ENCODE results near the gene XIAP. TPM values are rescaled to one million over a fixed set of nuclear protein-coding genes. Genes with fewer than 3 reads are reported as not detected.
"Not testable (repeated sequence)": the region's sequence is repeated elsewhere in the genome, so short reads cannot be mapped to it uniquely, and the experiment has no call there.

XIAP gene
- total RNA-seq = 34.7 and 36.3 TPM in 2 replicates

DNA sequence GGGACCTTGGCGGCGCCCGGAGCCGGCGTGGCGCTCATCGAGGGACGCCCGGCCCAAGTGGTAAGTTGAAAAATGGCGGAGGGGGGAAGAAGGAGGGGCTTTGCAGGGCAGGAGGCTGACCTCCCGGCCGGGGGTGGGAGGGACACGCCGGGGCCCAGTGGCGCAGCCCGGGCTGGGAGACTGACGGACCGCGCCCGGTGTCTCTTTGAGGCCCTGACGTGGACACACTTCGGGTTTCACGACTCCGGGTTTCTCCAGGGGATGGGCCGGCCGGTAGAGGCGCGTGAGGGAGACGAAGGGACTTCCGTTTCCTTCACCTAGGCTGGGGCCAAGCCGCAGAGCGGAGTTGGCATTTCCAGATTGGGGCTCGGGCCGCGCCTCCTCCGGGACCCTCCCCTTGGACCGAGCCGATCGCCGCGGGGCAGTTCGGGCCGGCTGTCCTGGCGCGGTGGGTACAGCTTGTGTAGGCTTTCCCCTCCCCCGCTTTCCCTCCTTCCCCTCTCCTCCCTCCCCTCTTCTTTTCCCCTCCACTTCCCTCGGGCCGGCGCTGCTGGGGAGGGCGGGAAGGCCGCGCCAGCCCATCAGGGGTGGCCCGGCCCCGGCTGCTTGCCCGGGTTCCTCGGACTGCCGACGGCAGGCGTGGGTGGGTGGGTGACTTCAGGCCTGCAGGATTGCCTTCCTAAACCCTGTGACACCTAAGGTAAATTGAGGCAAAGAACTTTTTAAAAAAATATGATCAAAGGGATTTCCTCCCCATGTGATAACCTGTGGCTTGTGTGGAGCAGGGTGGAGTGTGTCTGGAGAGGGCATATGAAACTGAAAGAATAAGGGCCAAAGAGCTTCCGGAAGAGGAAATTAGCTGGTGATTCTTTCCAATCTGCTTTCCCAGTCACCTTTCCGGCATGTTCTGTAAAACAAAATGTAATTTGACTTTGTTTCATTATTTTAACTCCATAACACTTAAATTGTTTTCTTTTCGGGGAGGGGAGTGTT, at the start of gene XIAP:
Gene XIAP (plus strand): TSS at position 208 of the 993 bp plus-strand sequence. CDS start 25,610 bp downstream, outside the sequence.
- Mint-ChIP-seq H3K4me3 (peak within 1 kb of the TSS; percentile 84), H3K36me3 (ENCODE audit: low read depth) (peaks cover 5% of the 10 kb centered on the region), H3K27ac (peak within 1 kb of the TSS; percentile 92), H3K4me1 (peaks cover 5% of the 10 kb centered on the region), H3K9me3 (no peaks in the 10 kb centered on the region), H3K27me3 (no peaks in the 10 kb centered on the region)
- intact Hi-C loops (cut with micrococcal nuclease) = loop anchor here (1.0 kb wide), 4 partner anchors 9 to 98 kb away; no protein-coding TSS in a partner anchor
- DNase-seq = peak; percentile 90

DNA sequence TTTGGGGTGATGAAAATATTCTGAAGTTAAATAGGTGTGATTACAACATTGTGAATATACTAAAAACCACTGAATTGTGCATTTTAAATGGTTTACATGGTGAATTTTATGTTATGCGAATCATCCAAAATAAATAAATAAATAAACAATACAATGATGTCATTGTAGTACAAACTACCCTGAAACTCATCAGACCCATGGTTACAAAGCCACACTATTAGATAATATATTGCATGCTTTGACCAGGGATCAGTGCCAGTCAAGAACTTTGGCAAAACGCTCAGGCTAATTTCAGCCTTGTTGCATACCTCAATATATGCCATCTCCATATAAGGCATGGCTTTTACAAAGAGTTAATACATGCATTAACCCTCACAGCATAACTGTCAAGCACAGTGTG, 45.5 kb upstream of the XIAP start:
- DNase-seq = no peak
- intact Hi-C loops (cut with micrococcal nuclease) = no loop called here
- H3K4me1 Mint-ChIP-seq = no peaks in the 10 kb centered on the region
- no peaks in the 10 kb centered on the region for H3K9me3 Mint-ChIP-seq
- H3K27ac Mint-ChIP-seq = no peak overlapping the region
- H3K27me3 Mint-ChIP-seq = no peaks in the 10 kb centered on the region
- no peaks in the 10 kb centered on the region for H3K36me3 Mint-ChIP-seq (ENCODE audit: low read depth)
- no peak overlapping the region for H3K4me3 Mint-ChIP-seq

DNA sequence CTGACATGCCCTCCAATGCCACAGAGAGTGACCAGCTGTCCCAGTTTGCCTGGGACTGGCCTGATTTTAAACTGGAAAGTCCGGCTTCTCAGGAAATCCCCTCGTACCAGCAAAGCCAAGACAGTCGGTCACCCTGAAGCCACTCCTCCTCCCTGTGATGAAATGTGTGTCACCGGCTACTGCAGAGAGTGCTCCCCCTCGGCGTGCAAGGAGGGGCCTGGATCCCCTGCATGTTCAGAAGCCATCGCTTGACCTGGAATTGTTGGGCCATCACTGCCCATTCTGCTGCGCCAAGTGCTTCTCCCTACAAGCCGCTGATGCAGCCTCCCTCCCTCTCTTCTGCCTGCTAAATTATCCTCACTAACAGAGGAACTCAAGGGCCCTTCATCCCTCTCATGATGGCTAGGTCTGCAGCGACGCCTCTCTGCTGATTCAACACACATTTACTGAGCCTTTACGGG, 44.9 kb upstream of the XIAP start:
- DNase-seq; H3K4me3 Mint-ChIP-seq; intact Hi-C loops (cut with micrococcal nuclease); H3K36me3 Mint-ChIP-seq (ENCODE audit: low read depth); H3K4me1 Mint-ChIP-seq; H3K9me3 Mint-ChIP-seq; H3K27me3 Mint-ChIP-seq; H3K27ac Mint-ChIP-seq: not testable (repeated sequence)

DNA sequence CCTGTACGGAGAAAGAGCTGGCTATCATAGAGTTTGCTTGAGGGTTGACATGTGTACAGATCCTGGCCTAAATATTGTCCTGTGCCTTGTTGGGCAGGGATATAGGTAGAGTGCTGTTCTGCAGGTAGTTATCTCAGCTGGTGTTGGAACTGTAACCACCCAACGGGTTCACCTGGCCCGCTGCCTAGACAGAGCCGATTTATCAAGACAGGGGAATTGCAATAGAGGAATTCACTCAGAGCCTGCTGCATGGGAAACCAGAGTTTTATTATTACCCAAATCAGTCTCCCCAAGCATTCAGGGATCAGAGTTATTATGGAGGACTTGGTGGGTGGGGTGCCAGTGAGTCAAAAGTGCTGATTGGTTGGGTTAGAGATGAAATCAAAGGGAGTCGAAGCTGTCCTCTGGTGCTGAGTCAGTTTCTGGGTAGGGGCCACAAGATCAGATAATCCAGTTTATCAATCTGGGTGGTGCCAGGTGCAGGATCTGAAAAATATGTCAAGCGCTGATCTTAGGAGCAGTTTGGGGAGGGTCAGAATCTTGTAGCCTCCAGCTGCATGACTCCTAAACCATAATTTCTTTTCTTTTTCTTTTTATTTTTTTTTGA, 42.5 kb upstream of the XIAP start:
- Mint-ChIP-seq H3K27ac (no peak overlapping the region), H3K9me3 (no peaks in the 10 kb centered on the region), H3K36me3 (ENCODE audit: low read depth) (no peaks in the 10 kb centered on the region), H3K4me3 (no peak overlapping the region), H3K27me3 (no peaks in the 10 kb centered on the region), H3K4me1 (no peaks in the 10 kb centered on the region)
- DNase-seq = no peak
- intact Hi-C loops (cut with micrococcal nuclease) = no loop called here

DNA sequence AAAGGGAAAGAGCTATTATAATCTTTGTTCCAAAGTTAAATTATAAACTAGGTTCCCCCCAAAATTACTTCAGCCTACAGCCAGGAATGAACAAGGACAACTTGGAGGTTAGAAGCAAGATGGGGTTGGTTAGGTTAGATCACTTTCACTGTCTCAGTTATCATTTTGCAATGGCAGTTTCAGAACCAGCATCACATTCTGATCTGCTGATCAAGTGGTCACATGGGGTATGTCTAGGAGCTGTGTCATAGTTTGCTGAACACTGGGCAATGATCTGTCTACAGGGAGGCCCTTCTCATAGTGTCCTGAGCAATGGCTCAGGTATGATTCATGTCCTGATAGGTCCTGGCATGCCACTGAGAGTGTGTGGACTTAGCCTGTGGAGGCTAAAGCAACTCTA, 41.6 kb upstream of the XIAP start:
- no peaks in the 10 kb centered on the region for H3K27me3 Mint-ChIP-seq
- intact Hi-C loops (cut with micrococcal nuclease) = no loop called here

DNA sequence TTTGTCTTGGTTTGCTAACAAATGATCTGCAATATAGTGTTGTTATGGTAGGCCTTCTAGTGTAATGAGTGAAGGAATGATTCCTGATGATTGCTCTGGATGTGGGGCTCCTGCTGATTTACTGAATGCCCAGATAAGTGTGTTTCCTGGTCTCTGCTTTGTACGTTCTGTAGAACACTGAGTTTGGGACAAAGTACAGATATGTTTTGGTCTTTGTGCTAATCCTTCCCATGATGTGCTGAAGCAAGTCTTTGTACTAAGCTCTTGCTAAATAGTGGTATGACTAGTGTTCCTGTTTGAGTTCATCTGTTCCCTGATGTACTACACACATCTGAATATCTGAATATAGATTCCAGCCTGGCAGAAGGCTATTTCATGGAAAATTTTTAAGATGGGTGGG, 36.9 kb upstream of the XIAP start:
- Mint-ChIP-seq H3K36me3 (ENCODE audit: low read depth) (no peaks in the 10 kb centered on the region), H3K27me3 (no peaks in the 10 kb centered on the region), H3K9me3 (no peaks in the 10 kb centered on the region), H3K27ac (no peak overlapping the region), H3K4me3 (no peak overlapping the region), H3K4me1 (no peaks in the 10 kb centered on the region)
- DNase-seq = no peak
- intact Hi-C loops (cut with micrococcal nuclease) = no loop called here

More for the DNA sequence above, 41.6 kb upstream of the XIAP start:
- no peaks in the 10 kb centered on the region for H3K36me3 Mint-ChIP-seq (ENCODE audit: low read depth)
- no peaks in the 10 kb centered on the region for H3K4me1 Mint-ChIP-seq
- H3K27ac Mint-ChIP-seq = no peak overlapping the region
- DNase-seq = no peak
- H3K4me3 Mint-ChIP-seq = no peak overlapping the region
- H3K9me3 Mint-ChIP-seq = no peaks in the 10 kb centered on the region

DNA sequence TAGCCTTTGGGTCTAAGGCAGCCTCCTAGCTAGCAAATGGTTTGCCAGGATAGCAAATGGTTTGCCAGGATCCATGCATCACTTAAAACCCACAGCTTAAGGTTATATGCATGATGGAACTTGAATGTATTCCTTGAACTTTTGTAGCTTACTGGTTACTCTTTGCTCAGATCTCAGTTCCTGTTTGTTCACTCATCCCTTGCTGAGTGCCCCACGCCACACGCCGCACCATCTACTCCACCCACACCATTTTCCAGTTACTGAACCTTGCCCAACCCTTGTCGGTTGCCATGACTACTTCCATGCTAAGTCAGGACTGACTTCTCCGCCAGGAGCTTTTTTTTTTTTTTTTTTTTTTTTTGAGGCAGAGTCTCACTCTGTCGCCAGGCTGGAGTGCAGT, 29.5 kb upstream of the XIAP start:
- DNase-seq = no peak
- Mint-ChIP-seq H3K4me1 (peaks cover 8% of the 10 kb centered on the region), H3K9me3 (no peaks in the 10 kb centered on the region), H3K27me3 (peaks cover 5% of the 10 kb centered on the region), H3K36me3 (ENCODE audit: low read depth) (no peaks in the 10 kb centered on the region), H3K4me3 (no peak overlapping the region), H3K27ac (peak overlapping the region; percentile 51)
- intact Hi-C loops (cut with micrococcal nuclease) = loop anchor here (10.0 kb wide), 1 partner anchor 514 kb away; the partner anchor contains the start of gene SH2D1A

DNA sequence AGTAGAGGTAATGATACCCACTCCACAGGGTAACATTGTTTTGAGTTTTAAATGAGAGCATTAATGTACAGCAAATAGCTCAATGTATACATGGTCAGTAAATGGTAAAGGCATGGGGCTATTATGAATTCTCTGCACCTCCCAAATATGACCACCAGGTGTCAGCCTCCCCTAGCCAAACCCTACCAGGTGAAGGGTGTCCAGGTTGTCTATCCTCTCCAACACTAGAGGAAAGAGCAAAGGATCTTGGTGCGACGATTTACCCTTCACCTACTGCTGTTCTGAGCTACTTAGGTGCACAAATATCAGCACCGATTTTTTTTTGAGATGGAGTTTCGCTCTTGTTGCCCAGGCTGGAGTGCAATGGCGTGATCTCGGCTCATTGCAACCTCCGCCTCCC, 26.5 kb upstream of the XIAP start:
- intact Hi-C loops (cut with micrococcal nuclease) = loop anchor here (1.0 to 10.0 kb wide), 3 partner anchors 26 to 511 kb away; partner anchors contain the start of gene SH2D1A
- Mint-ChIP-seq H3K4me3 (no peak overlapping the region), H3K27me3 (peaks cover 5% of the 10 kb centered on the region), H3K4me1 (peaks cover 9% of the 10 kb centered on the region), H3K27ac (no peak overlapping the region), H3K36me3 (ENCODE audit: low read depth) (no peaks in the 10 kb centered on the region), H3K9me3 (no peaks in the 10 kb centered on the region)
- DNase-seq = peak; percentile 87

DNA sequence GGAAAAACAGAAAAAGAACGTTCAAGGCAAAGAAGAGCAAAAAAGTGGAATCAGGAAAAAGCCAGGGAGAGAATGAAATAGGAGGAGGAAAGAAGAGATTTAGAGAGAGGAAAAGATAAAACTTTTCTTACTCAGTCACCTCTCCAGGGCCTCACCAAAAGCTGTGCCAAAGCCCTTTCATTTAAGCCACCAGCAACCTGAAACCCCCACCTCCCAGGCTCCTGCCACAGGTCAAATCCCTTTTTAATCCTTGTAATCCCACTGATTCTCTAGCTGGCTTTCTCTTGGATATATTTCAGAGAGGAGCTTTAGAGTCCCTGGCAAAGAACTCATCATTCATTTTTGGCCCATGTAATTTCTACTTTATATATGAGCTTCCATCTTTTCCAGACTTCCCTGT, 25.7 kb upstream of the XIAP start:
- Mint-ChIP-seq H3K27ac (no peak overlapping the region), H3K9me3 (no peaks in the 10 kb centered on the region), H3K4me1 (peaks cover 9% of the 10 kb centered on the region), H3K27me3 (peaks cover 5% of the 10 kb centered on the region), H3K36me3 (ENCODE audit: low read depth) (no peaks in the 10 kb centered on the region), H3K4me3 (no peak overlapping the region)
- intact Hi-C loops (cut with micrococcal nuclease) = loop anchor here (10.0 kb wide), 1 partner anchor 511 kb away; the partner anchor contains the start of gene SH2D1A
- no peak for DNase-seq

DNA sequence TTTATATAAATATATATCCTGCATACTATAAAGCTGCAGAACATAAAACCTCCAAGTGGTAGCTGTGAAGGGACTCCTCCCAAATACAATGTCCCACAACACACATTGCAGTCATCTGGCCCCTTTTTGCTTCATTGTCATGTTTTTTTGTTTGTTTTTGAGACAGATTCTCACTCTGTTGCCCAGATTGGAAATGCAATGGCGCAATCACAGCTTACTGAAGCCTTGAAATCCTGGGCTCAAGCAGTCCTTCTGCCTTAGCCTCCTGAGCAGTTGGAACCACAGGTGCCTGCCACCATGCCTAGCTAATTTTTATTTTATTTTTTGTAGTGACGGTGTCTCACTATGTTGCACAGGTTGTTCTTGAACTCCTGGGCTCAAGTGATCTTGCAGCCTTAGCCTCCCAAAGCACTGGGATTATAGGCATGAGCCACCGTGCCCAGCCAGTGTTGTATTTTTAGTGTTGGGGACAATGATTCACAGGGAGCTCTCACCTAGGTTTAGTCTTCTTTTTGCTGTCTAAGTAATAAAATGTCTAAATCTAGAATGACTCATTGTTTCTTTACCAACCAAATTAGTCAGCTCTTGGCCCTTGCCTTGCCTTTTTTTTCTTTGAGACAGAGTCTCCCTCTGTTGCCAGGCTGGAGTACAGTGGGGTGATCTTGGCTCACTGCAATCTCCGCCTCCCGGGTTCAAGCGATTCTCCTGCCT, 24.0 kb upstream of the XIAP start:
- no peak overlapping the region for H3K27ac Mint-ChIP-seq
- intact Hi-C loops (cut with micrococcal nuclease) = loop anchor here (10.0 kb wide), 1 partner anchor 509 kb away; the partner anchor contains the start of gene SH2D1A
- no peak for DNase-seq
- H3K27me3 Mint-ChIP-seq = peaks cover 5% of the 10 kb centered on the region
- H3K36me3 Mint-ChIP-seq (ENCODE audit: low read depth) = no peaks in the 10 kb centered on the region
- no peak overlapping the region for H3K4me3 Mint-ChIP-seq
- peaks cover 3% of the 10 kb centered on the region for H3K4me1 Mint-ChIP-seq
- no peaks in the 10 kb centered on the region for H3K9me3 Mint-ChIP-seq

DNA sequence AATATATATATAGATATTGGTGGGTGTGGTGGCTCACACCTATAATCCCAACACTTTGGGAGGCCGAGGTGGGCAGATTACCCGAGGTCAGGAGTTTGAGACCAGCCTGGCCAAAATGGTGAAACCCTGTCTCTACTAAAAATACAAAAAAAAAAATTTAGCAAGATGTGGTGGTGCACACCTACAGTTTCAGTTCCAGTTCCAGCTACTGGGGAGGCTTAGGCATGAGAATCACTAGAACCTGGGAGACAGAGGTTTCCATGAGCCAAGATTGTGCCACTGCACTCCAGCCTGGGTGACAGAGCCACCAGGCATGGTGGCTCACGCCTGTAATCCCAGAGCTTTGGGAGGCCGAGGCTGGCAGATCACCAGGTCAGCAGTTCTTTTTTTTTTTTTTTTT, 14.7 kb upstream of the XIAP start:
- DNase-seq; H3K27ac Mint-ChIP-seq; intact Hi-C loops (cut with micrococcal nuclease); H3K27me3 Mint-ChIP-seq; H3K36me3 Mint-ChIP-seq (ENCODE audit: low read depth); H3K4me1 Mint-ChIP-seq; H3K9me3 Mint-ChIP-seq; H3K4me3 Mint-ChIP-seq: not testable (repeated sequence)

DNA sequence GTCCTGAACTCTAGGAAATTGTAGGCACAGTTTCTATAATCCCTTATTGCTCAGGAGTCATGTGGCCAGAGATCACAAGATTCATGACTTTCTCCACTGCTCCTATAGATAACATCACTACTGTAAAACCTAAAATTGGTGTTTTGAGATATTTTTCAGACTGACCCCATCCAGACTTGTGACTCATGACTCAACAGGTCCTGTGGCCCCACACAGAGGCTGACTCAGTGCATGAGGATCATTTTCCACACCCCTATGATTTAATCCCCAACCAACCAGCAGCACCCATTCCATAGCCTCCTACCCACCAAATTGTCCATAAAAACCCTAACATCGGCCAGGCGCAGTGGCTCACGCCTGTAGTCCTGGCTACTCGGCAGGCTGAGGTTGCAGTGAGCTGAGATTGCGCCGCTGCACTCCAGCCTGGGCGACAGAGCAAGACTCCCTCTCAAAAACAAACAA, 13.2 kb upstream of the XIAP start:
- Mint-ChIP-seq H3K36me3 (ENCODE audit: low read depth) (no peaks in the 10 kb centered on the region), H3K4me3 (no peak overlapping the region), H3K27me3 (no peaks in the 10 kb centered on the region), H3K9me3 (no peaks in the 10 kb centered on the region), H3K27ac (no peak overlapping the region), H3K4me1 (peaks cover 6% of the 10 kb centered on the region)
- intact Hi-C loops (cut with micrococcal nuclease) = no loop called here
- no peak for DNase-seq

DNA sequence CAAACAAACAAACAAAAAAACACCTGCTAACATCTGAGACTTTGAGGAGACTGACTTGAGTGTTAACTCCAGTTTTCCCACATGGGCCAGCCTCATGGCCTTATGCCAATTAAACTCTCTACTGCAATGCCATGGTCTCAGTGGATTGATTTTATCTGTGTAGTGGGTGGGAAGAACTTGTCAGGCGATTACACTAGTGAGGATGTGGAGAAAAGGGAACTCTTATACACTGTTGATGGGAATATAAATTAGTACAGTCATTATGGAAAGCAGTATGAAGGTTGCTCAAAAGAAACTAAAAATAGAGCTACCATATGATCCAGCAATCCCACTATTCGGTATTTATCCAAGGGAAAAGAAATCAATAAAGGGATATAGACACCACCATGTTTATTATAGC, 12.8 kb upstream of the XIAP start:
- intact Hi-C loops (cut with micrococcal nuclease) = no loop called here
- H3K4me3 Mint-ChIP-seq = no peak overlapping the region
- no peak overlapping the region for H3K27ac Mint-ChIP-seq
- H3K27me3 Mint-ChIP-seq = no peaks in the 10 kb centered on the region
- H3K9me3 Mint-ChIP-seq = no peaks in the 10 kb centered on the region
- no peaks in the 10 kb centered on the region for H3K36me3 Mint-ChIP-seq (ENCODE audit: low read depth)
- peaks cover 6% of the 10 kb centered on the region for H3K4me1 Mint-ChIP-seq
- no peak for DNase-seq
